Duodenal mucosa (tissue), 2 donors: ENCODE data around the gene SLC38A10.
A peak's percentile ranks its signal among the peaks of the same experiment; 100 is the strongest.
"Not testable (repeated sequence)": the region's sequence is repeated elsewhere in the genome, so short reads cannot be mapped to it uniquely, and the experiment has no call there.

Source experiments
- H3K27ac ChIP-seq: one replicate; pipeline ENCODE4 v1.7.0; 2013; ENCODE audit warnings: low read depth, low read length
- H3K27me3 ChIP-seq, 2 donors: one replicate each; pipeline ENCODE4 v1.7.0; 2013; ENCODE audit warnings: low read length in 2 of 2, control low read depth in 1 of 2; ENCODE audit not compliant: insufficient read depth in 2 of 2, control insufficient read depth in 1 of 2
- H3K36me3 ChIP-seq, 2 donors: one replicate each; pipeline ENCODE4 v1.7.0; 2013; ENCODE audit warnings: low read length in 2 of 2, control low read depth in 1 of 2; ENCODE audit not compliant: insufficient read depth in 2 of 2, control insufficient read depth in 1 of 2
- H3K4me1 ChIP-seq, 2 donors: one replicate each; pipeline ENCODE4 v1.7.0; 2013; ENCODE audit warnings: low read length in 2 of 2, control low read depth in 1 of 2; ENCODE audit not compliant: insufficient read depth in 2 of 2, control insufficient read depth in 1 of 2
- H3K4me3 ChIP-seq, 2 donors: one replicate each; pipeline ENCODE4 v1.7.0; 2013; ENCODE audit warnings: low read length in 2 of 2, low read depth in 1 of 2
- H3K9ac ChIP-seq, 2 donors: one replicate each; pipeline ENCODE4 v1.7.0; 2013; ENCODE audit warnings: low read length in 2 of 2, low read depth in 1 of 2
- H3K9me3 ChIP-seq, 2 donors: one replicate each; pipeline ENCODE4 v1.7.0; 2013; ENCODE audit warnings: low read length in 2 of 2, control low read depth in 1 of 2; ENCODE audit not compliant: control insufficient read depth in 1 of 2

Gene SLC38A10

DNA sequence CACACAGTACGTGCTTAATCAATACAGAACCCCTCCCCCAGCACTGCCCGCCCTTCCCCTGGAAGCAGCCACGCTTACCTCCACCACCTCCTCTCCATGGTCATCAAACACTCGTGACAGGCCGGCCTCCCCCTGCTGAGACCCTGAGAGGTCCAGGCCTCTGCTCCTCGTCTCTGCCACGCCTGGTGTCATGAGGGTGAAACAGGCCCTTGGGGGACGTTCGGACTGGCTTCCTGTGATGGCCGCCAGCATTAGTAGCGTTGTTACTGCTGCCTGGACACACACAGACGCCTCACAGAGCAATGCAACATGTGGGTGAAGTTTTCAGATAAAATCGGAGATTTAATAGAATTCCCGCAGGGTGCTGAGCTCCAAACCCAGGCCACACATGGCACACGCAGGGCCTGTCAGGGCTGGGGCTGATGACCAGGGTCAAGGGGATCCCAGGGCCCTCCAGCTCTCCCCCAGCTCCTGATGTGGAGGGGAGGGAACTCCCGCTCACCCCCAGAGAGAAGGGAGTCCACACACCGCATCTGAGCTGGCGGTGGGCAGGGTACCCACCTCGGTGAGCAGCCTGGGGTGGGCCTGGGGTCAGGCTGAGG, 15.9 kb upstream of the SLC38A10 start:
- H3K9ac ChIP-seq = no peak overlapping the region
- H3K9me3 ChIP-seq = no peaks in the 10 kb centered on the region
- H3K4me3 ChIP-seq = no peak overlapping the region
- no peak overlapping the region for H3K27ac ChIP-seq
- H3K36me3 ChIP-seq = no peaks in the 10 kb centered on the region
- H3K4me1 ChIP-seq = peaks cover 13% of the 10 kb centered on the region in 2 donors
- H3K27me3 ChIP-seq = no peaks in the 10 kb centered on the region

DNA sequence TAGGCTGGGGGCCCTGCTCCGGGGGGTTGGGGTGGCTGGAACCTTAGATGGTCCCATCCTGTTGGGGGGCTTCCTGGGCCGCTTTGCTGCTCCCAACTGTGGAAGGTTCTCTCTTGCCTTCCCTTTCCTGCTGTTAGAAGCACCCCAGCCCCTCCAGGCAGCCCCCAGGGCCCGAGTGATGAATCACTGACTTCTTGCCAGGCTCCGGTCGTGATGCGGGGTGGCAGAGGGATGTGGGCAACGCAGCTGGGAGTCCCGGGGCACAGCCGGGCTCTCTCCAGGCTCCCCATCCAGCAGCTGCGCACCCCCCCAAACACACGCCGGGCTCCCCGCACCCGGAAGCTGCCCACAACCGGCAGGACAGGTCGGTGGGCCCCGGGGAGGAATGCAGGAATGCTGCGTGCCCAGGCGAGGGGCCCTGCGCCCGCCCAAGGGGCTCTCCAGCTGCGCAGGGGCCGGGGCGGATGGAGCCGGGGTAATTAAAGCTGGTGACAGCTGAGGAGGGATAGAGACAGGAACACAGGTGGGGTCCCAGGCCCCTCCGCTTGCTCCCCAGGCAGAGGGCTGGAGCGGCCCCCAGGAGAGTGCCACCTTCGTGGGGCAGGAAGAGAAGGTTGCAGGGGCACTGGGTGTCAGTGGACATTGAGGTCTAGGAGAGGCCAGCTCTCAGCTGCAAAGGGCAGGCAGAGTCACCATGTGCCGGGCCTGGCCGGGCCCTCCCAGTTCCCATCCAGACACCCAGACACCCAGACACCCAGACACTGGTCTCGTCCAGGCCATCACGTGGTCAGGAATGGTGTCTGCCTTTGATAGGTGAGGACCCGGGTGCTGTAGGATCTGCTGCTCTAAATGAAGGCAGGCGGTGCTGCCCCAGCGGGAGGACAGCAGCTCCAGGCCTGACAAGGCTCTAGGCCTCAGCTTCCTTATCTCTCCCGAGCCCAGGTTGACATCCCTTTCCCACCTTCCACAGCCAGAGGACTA, 15.0 kb upstream of the SLC38A10 start:
- H3K9ac ChIP-seq = peak overlapping the region; percentile 77 to 87
- H3K36me3 ChIP-seq = no peaks in the 10 kb centered on the region
- no peaks in the 10 kb centered on the region for H3K9me3 ChIP-seq
- no peaks in the 10 kb centered on the region for H3K27me3 ChIP-seq
- H3K4me1 ChIP-seq = peaks cover 13% of the 10 kb centered on the region in 2 donors
- H3K27ac ChIP-seq = no peak overlapping the region
- peak overlapping the region in 1 of 2 donors; percentile 58 for H3K4me3 ChIP-seq

DNA sequence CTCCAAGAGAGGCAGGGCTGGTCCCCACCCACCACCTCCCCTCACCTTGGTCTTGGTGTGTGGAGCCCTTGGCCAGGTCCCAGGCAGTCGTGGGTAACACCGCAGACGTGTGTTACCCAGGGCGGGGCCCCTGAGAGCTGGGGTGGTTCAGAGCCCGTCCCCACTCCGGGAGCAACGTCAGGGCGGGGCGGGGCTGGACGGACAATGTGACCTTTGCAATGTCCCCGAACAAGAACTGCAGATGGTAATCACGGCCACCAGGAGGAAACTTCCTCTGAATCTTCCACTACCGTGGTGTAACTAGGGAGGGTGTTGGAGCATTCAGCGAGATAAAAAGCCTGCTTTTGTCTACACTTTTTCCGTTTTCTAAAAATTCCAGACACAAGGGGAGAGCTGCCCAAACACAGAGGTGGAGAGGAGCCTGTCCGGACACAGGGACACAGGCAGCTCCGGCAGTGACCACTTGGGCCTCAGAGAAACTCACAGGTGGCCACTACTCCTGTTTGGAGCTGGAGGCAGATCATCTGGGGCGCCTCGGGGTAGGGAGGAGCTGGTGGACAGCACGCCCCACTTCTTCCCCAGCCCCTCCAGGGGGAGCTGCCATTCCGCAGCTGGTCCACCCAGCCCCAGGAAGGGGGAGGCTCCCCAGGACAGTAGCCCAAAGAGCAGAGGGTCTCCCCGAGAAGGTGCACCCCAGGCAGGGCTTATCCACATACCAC, 14.2 kb upstream of the SLC38A10 start:
- Histone ChIP-seq H3K27ac (peak overlapping the region; percentile 45), H3K9ac (peak overlapping the region; percentile 77 to 87), H3K27me3 (no peaks in the 10 kb centered on the region), H3K36me3 (no peaks in the 10 kb centered on the region), H3K4me1 (peaks cover 13% of the 10 kb centered on the region in 2 donors), H3K9me3 (no peaks in the 10 kb centered on the region), H3K4me3 (peak overlapping the region; percentile 55 to 58)

DNA sequence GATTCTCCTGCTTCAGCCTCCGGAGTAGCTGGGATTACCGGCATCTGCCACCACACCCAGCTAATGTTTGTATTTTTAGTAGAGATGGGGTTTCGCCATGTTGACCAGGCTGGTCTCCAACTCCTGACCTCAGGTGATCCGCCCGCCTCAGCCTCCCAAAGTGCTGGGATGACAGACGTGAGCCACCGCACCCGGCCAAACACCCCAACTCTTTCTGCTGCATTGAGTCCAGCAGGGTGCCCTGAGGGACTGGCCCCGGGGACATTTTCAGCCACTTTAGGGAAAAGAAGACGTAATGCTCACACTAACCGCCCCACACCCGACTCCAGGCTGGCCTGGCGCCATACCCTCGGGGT, 13.7 kb upstream of the SLC38A10 start:
- H3K27me3 ChIP-seq, H3K27ac ChIP-seq, H3K9me3 ChIP-seq, H3K36me3 ChIP-seq: not testable (repeated sequence)
- Histone ChIP-seq H3K9ac (peak overlapping the region; percentile 47 to 87), H3K4me1 (peaks cover 13% of the 10 kb centered on the region in 2 donors), H3K4me3 (peak overlapping the region; percentile 55 to 58)

DNA sequence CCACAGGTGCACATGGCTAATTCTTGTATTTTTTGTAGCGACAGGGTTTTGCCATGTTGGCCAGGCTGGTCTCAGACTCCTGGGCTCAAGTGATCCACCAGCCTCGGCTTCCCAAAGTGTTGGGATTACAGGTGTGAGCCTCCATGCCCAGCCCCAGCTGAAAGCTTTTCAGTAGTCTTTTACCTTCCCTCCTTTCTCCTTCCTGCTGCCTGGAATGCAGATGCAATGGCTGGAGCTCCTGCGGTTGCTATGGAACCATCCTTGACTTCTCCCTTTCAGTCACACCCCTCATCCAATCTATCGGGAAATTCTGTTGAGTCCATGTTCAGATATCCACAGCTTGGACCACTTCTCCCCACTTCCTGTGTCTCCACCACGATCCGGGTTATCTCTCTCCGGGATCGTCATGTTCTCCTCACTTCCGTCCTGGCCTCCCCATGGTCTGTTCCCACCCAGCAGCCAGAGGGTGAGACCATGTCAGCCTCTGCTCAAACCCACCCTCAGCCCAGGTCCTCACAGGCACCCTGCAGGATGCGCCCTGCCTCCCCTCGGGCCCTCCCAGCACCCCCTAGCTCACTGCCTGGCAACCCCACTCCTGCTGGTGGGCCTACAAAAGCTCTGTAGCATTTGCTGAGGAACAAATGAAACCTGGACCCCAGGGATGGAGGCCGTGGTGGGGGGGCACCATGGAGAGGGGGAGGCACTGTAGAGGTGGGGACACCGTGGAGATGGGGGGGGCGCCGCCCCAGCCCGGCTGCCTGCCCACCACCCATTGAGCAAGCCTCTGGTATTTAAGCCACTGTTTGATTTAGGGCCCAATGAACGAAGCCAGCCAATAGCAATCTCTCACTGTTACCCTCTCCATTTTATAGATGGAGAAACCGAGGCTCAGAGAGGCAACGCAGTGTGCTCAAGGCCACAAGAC, 12.8 kb upstream of the SLC38A10 start:
- Histone ChIP-seq H3K27ac (no peak overlapping the region), H3K4me3 (no peak overlapping the region), H3K36me3 (no peaks in the 10 kb centered on the region), H3K4me1 (peaks cover 13% of the 10 kb centered on the region in 2 donors), H3K9me3 (no peaks in the 10 kb centered on the region), H3K27me3 (no peaks in the 10 kb centered on the region), H3K9ac (no peak overlapping the region)

DNA sequence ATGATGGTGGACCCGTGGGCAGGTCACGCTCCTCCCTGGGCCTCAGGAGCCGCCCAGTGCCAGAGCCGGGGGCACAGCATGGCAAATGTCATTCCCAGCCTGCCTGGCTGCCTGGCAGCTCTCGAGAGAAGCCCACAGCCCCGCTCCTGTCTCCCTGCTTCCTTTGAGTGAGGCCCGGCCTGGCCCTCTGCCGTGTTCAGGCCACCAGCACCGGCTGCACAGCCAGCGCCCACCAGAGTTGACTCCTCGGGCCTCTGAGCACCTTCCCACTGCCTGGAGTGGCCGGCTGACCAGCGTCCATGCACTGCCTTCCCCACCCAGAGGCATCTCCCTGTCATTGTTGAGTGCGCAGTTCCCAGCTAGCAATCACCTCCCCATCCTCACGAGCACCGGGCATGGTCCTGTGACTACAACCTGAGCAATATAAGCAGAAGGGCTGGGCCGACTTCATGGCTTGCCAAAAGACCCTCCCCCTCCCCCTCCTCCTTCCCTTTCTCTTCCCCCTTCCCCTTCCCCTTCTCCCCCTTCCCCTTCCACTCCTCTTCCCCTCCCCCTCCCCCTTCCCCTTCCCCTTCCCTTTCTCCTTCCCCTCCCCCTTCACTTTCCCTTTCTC, 11.9 kb upstream of the SLC38A10 start:
- no peak overlapping the region for H3K9ac ChIP-seq
- H3K4me3 ChIP-seq = no peak overlapping the region
- no peaks in the 10 kb centered on the region for H3K36me3 ChIP-seq
- H3K27ac ChIP-seq = no peak overlapping the region
- no peaks in the 10 kb centered on the region for H3K27me3 ChIP-seq
- H3K4me1 ChIP-seq = peaks cover 13% of the 10 kb centered on the region in 2 donors
- no peaks in the 10 kb centered on the region for H3K9me3 ChIP-seq

DNA sequence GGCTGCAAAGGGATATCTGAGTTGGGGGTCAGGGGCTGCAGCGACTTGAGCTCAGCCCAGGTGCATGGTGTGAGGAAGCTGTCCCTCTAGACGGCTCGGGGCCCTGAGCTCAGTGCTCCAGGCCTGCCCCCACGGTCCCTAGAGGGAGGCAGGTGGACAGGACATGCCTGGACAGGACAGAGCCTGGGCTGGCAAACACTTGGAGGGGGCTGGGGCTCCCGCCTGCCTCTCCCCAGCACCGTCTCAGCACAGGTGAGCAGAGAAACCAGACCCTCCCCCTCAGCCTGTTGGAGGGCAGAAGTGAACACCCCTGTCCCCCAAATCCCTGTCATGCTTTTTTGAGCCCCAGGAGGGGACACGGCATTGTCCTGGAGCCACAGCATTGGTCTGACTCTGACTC, 11.4 kb upstream of the SLC38A10 start:
- no peaks in the 10 kb centered on the region for H3K27me3 ChIP-seq
- H3K9me3 ChIP-seq = no peaks in the 10 kb centered on the region
- no peaks in the 10 kb centered on the region for H3K36me3 ChIP-seq
- H3K4me1 ChIP-seq = peaks cover 13% of the 10 kb centered on the region in 2 donors
- H3K4me3 ChIP-seq = no peak overlapping the region
- no peak overlapping the region for H3K9ac ChIP-seq
- H3K27ac ChIP-seq = no peak overlapping the region

DNA sequence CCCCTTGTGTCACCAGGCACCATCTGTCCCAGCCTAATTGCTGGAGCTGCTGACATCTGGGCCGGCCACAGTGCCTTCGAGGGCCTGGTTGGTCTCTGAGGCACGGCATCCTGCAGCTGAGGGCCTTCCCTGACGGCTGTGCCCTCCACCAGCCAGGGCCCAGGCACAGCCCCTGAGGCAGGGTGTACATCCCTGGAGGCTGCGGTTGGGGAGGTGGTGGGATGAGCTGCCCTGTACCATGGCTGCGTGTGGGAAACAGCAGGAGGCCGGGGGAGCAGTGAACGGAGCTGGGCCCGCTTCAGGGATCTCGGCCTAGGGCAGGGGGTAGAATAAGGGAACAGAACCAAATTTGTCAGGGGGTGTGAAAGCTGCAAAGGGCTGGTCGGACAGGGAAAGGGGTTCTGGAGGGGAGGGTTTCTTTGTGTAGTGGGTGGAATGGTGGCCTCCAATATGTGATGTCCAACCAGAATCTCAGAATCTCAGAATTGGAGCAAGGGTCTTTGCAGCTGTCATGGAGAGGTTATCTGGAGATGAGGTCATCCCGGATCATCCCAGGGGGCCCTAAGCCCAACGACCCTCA, 10.0 kb upstream of the SLC38A10 start:
- Histone ChIP-seq H3K27ac (no peak overlapping the region), H3K36me3 (no peaks in the 10 kb centered on the region), H3K9ac (no peak overlapping the region), H3K4me1 (peaks cover 13% of the 10 kb centered on the region in 2 donors), H3K27me3 (no peaks in the 10 kb centered on the region), H3K4me3 (no peak overlapping the region), H3K9me3 (no peaks in the 10 kb centered on the region)
